Hepatocyte (in vitro differentiated cells): ENCODE results near the gene PRTFDC1. TPM values are rescaled to one million over a fixed set of nuclear protein-coding genes. Genes with fewer than 3 reads are reported as not detected.

Experiments used
- DNase-seq: peaks from one replicate; pipeline ENCODE4 v3.0.0-alpha.2; 2016; ENCODE audit warnings: low spot score
- H2AFZ ChIP-seq: fragments of 200-600 bp; sonication (generic); 2 replicates; pipeline ENCODE4 v1.6.0; 2016; ENCODE audit warnings: antibody characterized with exemption, mild to moderate bottlenecking
- H3K27ac ChIP-seq: fragments of 200-600 bp; sonication (generic); 2 replicates; pipeline ENCODE4 v1.5.1; 2016; ENCODE audit warnings: mild to moderate bottlenecking
- H3K27me3 ChIP-seq: fragments of 200-600 bp; sonication (generic); 2 replicates; pipeline ENCODE4 v1.6.1; 2016
- H3K36me3 ChIP-seq: fragments of 200-600 bp; sonication (generic); replicated peaks from 2 replicates; pipeline ENCODE4 v1.5.1; 2016; ENCODE audit warnings: low read depth; ENCODE audit not compliant: insufficient read depth
- H3K4me1 ChIP-seq: fragments of 200-600 bp; sonication (generic); 2 replicates; pipeline ENCODE4 v1.5.1; 2016; ENCODE audit warnings: mild to moderate bottlenecking, moderate library complexity; ENCODE audit not compliant: insufficient read depth
- H3K4me2 ChIP-seq: fragments of 200-600 bp; sonication (generic); 2 replicates; pipeline ENCODE4 v1.6.0; 2016
- H3K4me3 ChIP-seq: fragments of 200-600 bp; sonication (generic); 2 replicates; pipeline ENCODE4 v1.5.1; 2016; ENCODE audit warnings: mild to moderate bottlenecking
- H3K79me2 ChIP-seq: fragments of 200-600 bp; sonication (generic); 2 replicates; pipeline ENCODE4 v1.6.0; 2017; ENCODE audit warnings: mild to moderate bottlenecking
- H3K9me2 ChIP-seq: fragments of 200-600 bp; sonication (generic); replicated peaks from 2 replicates; pipeline ENCODE4 v1.6.0; 2017; ENCODE audit warnings: mild to moderate bottlenecking; ENCODE audit not compliant: insufficient read depth
- H3K9me3 ChIP-seq: fragments of 200-600 bp; sonication (generic); 2 replicates; pipeline ENCODE4 v1.5.1; 2016; ENCODE audit warnings: low read depth, mild to moderate bottlenecking
- H4K20me1 ChIP-seq: fragments of 200-600 bp; sonication (generic); 2 replicates; pipeline ENCODE4 v1.6.0; 2016; ENCODE audit warnings: mild to moderate bottlenecking; ENCODE audit not compliant: insufficient read depth, poor library complexity, severe bottlenecking
- EZH2 ChIP-seq: fragments of 200-600 bp; sonication (generic); IDR thresholded peaks from 2 replicates; pipeline ENCODE4 v1.6.1; 2016; ENCODE audit warnings: antibody characterized with exemption, mild to moderate bottlenecking, borderline replicate concordance
- EZH2phosphoT487 ChIP-seq: fragments of 200-600 bp; sonication (generic); IDR thresholded peaks from one replicate; pipeline ENCODE4 v1.6.1; 2018; ENCODE audit warnings: antibody characterized with exemption, mild to moderate bottlenecking, low read depth, moderate library complexity; ENCODE audit not compliant: unreplicated experiment, severe bottlenecking
- WGBS: methylation state at CpG from one replicate; pipeline ENCODE4 v1.1.6; 2016; ENCODE audit warnings: low lambda C conversion rate; ENCODE audit errors: missing lambda C conversion rate; 5-methylcytosine and 5-hydroxymethylcytosine counted together
- polyA plus RNA-seq: library from polyadenylated mRNA; unstranded; fragments of >200 nt; fragmentation: Nextera tagmentation; extraction: Ambion mirVana; gene quantifications from 2 replicates; pipeline ENCODE4 v1.2.1, GENCODE V29; 2016
- total RNA-seq: library from RNA; depleted of rRNA; stranded (reverse); fragments of >200 nt; gene quantifications from 2 replicates; pipeline ENCODE4 v1.2.3, GENCODE V29; 2014
- TF ChIP-seq, protein P1 (sequence below): fragments of 200-600 bp; sonication (generic); IDR thresholded peaks from 2 replicates; pipeline ENCODE4 v1.5.1; 2016; ENCODE audit warnings: antibody characterized with exemption, mild to moderate bottlenecking; ENCODE audit not compliant: poor library complexity

Gene PRTFDC1
- total and polyA plus RNA-seq, 2 experiments from 2014 or later, result 6.4 to 14.7 TPM

DNA sequence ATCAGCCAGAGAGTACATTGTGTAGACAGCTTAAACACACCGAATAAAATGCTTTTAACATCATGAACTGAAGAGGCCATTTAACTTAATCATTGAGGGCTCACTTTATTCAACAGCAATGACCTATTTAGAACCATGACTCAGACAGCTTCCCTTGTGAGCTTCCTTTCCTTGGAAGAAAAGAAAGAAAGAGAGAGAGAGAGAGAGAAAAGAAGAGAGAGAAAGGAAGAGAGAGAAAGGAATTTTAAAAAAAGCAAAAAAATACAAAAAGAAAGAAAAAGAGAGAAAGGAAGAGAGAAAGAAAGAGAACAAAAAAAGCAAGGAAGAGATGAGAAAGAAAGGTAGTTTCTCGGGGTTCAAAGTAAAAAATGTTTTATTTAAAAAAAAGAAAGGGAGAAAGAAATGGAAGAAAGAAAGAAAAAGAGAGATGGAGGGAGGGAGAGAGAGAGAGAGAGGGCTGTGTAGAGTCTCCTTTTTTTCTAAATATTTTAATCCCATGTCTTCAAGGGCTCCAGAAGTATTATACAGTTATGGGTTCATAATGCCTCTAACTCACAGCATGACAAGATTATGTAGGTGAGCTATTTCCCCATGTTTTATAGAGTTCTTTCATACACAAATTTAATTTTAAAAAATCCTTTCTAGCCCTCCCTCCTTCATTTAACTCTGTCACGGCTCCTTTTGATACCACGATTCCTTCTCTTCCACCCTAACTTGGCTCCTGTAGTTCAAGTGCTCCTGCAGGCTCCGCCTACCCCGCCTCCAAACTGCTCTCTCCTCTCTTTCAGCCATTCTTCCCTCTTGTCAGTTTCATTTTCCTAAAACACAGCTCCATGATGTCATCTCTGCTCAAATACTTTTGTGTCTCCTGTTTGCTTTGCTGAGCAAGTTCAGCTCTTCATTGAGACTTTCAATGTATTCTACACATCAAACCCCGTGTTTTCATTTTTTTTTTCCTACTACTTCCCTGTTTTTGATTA lies 85.5 kb downstream of the PRTFDC1 start:
- H3K36me3 ChIP-seq, result no peaks in the 10 kb centered on the region
- H3K4me3 ChIP-seq, result no peak overlapping the region
- H3K9me2 ChIP-seq, result no peaks in the 10 kb centered on the region
- peak overlapping the region; percentile 40 for H3K4me2 ChIP-seq
- H3K4me1 ChIP-seq, result no peaks in the 10 kb centered on the region
- no peak overlapping the region for H3K27ac ChIP-seq
- no peak overlapping the region for H2AFZ ChIP-seq
- TF ChIP-seq EZH2 (no peak), EZH2phosphoT487 (no peak)
- TF ChIP-seq, protein P1, sequence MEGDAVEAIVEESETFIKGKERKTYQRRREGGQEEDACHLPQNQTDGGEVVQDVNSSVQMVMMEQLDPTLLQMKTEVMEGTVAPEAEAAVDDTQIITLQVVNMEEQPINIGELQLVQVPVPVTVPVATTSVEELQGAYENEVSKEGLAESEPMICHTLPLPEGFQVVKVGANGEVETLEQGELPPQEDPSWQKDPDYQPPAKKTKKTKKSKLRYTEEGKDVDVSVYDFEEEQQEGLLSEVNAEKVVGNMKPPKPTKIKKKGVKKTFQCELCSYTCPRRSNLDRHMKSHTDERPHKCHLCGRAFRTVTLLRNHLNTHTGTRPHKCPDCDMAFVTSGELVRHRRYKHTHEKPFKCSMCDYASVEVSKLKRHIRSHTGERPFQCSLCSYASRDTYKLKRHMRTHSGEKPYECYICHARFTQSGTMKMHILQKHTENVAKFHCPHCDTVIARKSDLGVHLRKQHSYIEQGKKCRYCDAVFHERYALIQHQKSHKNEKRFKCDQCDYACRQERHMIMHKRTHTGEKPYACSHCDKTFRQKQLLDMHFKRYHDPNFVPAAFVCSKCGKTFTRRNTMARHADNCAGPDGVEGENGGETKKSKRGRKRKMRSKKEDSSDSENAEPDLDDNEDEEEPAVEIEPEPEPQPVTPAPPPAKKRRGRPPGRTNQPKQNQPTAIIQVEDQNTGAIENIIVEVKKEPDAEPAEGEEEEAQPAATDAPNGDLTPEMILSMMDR, result no peak
- WGBS, result 83% methylated on average over 7 of the region's 7 CpGs
- peaks cover 5% of the 10 kb centered on the region for H3K9me3 ChIP-seq
- H3K27me3 ChIP-seq, result no peaks in the 10 kb centered on the region
- H4K20me1 ChIP-seq, result no peaks in the 10 kb centered on the region
- no peaks in the 10 kb centered on the region for H3K79me2 ChIP-seq
- no peak for DNase-seq

DNA sequence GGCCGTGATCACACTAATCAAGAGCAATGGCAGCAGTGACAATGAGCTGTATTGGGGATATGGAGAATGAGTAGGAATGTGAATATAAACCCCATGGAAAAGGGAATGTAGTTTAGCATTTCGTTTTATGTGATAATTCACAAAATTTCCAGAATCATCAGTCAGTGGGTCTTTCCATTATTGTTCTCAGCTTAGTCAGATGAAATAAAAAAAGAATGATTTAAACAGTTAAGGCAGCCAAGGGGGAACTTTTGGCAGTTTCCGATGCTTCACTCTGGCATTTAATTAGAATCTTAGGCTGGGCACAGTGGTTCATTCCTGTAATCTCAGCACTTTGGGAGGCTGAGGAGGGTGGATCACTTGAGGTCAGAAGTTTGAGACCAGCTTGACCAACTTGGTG lies 86.6 kb downstream of the PRTFDC1 start:
- no peaks in the 10 kb centered on the region for H3K9me2 ChIP-seq
- no peak overlapping the region for H2AFZ ChIP-seq
- H3K4me1 ChIP-seq, result no peaks in the 10 kb centered on the region
- TF ChIP-seq, protein P1, result no peak
- TF ChIP-seq EZH2phosphoT487, result no peak
- TF ChIP-seq EZH2, result no peak
- H3K36me3 ChIP-seq, result no peaks in the 10 kb centered on the region
- DNase-seq, result no peak
- WGBS, result 77% methylated on average over 3 of the region's 3 CpGs
- H3K27me3 ChIP-seq, result no peaks in the 10 kb centered on the region
- peaks cover 5% of the 10 kb centered on the region for H3K9me3 ChIP-seq
- H3K27ac ChIP-seq, result no peak overlapping the region
- H3K4me2 ChIP-seq, result no peak overlapping the region
- no peaks in the 10 kb centered on the region for H3K79me2 ChIP-seq
- H3K4me3 ChIP-seq, result no peak overlapping the region
- H4K20me1 ChIP-seq, result no peaks in the 10 kb centered on the region

DNA sequence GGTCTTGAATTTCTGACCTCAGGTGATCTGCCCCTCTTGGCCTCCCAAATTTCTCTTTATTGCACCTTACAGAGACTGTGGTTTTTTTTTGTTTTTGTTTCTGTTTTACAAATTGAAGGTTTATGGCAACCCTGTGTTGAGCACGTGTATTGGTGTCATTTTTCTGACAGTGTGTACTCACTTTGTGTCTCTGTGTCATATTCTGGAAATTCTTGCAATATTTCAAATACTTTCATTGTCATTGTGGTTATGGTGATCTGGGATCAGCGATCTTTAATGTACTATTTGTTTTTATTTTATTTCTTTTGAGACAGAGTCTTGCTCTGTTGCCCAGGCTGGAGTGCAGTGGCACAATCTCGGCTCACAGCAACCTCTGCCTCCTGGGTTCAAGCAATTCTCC lies 89.8 kb downstream of the PRTFDC1 start:
- Histone ChIP-seq H2AFZ (no peak overlapping the region), H3K9me2 (no peaks in the 10 kb centered on the region), H3K36me3 (no peaks in the 10 kb centered on the region), H4K20me1 (no peaks in the 10 kb centered on the region), H3K4me3 (no peak overlapping the region), H3K4me1 (no peaks in the 10 kb centered on the region), H3K27me3 (no peaks in the 10 kb centered on the region), H3K9me3 (peaks cover 5% of the 10 kb centered on the region), H3K4me2 (no peak overlapping the region), H3K79me2 (no peaks in the 10 kb centered on the region), H3K27ac (no peak overlapping the region)
- DNase-seq, result no peak
- 95% methylated on average over 3 of the region's 3 CpGs for WGBS
- TF ChIP-seq, protein P1, result no peak
- TF ChIP-seq EZH2 (no peak), EZH2phosphoT487 (no peak)
